ENCODE measurements around the gene GRIK1.
"Not testable (repeated sequence)": the region's sequence is repeated elsewhere in the genome, so short reads cannot be mapped to it uniquely, and the experiment has no call there.

GRIK1 gene

DNA sequence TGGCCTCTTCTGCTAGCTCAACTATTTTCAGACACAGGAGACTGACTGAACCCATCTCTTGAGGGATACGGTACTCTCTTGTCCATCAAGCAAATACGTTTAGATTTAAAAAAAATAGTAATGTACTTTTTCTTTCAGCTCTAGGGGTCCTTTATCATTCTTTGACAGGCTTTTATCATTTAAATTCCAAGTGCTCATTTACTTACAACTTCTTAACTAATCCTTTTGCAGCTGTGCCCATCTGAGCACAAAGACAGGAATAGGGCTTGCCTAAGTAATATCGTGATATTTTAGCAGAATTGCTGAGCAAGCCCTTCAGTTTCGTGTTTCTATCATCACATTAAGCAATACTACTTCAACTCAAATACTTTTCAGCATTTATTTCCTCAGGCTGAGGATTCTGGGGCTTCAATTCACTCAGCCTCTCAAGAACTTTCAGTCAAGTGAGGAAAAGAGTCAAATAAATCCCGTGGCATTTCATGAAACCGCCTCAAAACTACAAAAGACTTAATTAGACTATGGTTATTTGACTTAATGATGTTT, 323.5 kb downstream of the GRIK1 start:
- DNase-seq (ENCODE audit: low spot score), result no peak

- no peak for DNase-seq (ENCODE audit: low spot score)
Measured at GRCh38 chr21:29613877-29614276, 325.9 kb downstream of the GRIK1 start.

- DNase-seq (ENCODE audit: low spot score), result no peak
Measured at GRCh38 chr21:29613021-29613420, 326.8 kb downstream of the GRIK1 start.

- no peak for DNase-seq (ENCODE audit: low spot score)
Measured at GRCh38 chr21:29610779-29611360, 328.9 kb downstream of the GRIK1 start.

DNA sequence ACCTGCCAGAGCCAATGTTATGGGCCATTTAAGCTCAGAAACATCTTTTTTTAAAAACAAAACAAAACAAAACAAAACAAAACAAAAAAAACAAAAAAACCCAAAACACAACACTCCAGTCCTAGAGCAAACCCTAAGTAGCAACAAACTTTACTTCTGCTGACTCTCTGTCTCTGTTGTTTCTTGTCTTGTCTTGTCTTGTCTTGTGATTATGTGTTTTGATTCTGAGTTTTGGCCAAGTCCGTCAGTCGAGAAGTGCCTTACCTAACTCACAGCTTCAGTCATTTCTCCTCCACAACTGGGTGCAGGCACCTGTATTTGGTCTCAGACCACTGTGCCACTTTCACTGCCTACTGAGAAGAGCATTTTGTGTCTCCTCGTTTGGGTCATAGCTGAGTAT, 333.2 kb downstream of the GRIK1 start:
- no peak for DNase-seq (ENCODE audit: low spot score)

- DNase-seq (ENCODE audit: low spot score), result not testable (repeated sequence)
Measured at GRCh38 chr21:29605219-29605618, 334.6 kb downstream of the GRIK1 start.

GRCh38 chr21:29604076-29604475, 335.7 kb downstream of the GRIK1 start:
- DNase-seq (ENCODE audit: low spot score), result no peak

- no peak for DNase-seq (ENCODE audit: low spot score)
Measured at GRCh38 chr21:29601047-29601446, 338.7 kb downstream of the GRIK1 start.

DNA sequence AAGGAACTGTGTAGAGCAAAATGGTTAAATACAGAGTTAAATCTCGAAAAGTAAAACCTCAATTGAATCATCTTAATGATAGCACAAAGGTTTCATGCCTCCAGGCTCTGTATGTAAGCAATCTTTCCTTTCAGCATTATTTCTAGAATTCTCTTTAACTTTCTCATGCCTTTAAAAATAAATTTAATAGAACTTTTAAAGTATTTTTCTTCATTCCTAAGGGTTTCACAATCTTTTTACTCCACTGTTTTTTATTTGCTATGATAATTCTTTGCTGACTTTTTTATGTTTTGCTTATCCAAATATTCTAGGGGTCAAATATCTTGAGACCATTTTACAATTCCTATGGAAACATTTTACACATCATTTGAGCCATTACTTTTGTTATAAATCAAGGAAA, 353.1 kb downstream of the GRIK1 start:
- DNase-seq (ENCODE audit: low spot score), result no peak

- DNase-seq (ENCODE audit: low spot score), result no peak
Measured at GRCh38 chr21:29585462-29585861, 354.3 kb downstream of the GRIK1 start.

- DNase-seq (ENCODE audit: low spot score), result no peak
Measured at GRCh38 chr21:29583424-29583924, 356.3 kb downstream of the GRIK1 start.

DNA sequence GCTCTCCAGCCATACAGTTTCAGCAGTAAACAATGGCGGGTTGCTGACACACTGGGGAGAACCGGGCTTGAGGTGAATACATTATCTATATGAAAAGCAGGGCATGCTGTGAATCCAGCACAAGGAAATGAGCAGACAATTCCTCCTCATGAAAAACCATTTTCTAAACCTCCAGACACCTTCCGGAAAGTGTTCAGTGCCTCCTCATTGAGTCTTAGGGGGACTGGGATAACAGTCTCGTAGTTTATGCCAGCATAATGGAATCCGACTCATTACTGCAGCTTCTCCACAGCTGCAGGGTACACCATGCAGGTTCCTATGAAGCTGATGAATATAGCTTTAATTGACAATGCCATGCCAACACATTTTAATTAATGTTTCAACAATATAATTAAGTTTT, 356.9 kb downstream of the GRIK1 start:
- no peak for DNase-seq (ENCODE audit: low spot score)

- DNase-seq (ENCODE audit: low spot score), result no peak
Measured at GRCh38 chr21:29581393-29581792, 358.4 kb downstream of the GRIK1 start.

- DNase-seq (ENCODE audit: low spot score), result no peak
Measured at GRCh38 chr21:29580732-29581285, 359.0 kb downstream of the GRIK1 start.

- no peak for DNase-seq (ENCODE audit: low spot score)
Measured at GRCh38 chr21:29578306-29578705, 361.5 kb downstream of the GRIK1 start.

DNA sequence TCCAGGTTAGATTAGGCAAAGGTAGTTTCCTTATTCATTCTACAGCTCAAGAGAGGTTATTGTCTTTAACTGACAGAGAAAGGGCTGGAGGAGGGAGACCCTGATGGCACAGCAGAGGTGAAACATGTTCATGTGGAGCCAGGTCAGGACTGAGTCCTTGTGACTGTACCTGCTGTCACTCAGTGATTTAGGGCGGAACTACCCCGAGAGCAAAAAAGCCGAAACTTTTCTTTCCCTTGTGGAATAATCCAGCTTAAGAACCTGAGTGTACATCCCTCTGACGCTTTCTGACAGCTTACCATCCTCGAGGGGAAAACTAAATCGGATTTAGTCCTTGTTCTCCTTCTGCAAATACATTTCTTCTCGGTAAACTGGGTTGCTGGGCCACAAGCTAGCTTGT, 367.8 kb downstream of the GRIK1 start:
- no peak for DNase-seq (ENCODE audit: low spot score)

DNA sequence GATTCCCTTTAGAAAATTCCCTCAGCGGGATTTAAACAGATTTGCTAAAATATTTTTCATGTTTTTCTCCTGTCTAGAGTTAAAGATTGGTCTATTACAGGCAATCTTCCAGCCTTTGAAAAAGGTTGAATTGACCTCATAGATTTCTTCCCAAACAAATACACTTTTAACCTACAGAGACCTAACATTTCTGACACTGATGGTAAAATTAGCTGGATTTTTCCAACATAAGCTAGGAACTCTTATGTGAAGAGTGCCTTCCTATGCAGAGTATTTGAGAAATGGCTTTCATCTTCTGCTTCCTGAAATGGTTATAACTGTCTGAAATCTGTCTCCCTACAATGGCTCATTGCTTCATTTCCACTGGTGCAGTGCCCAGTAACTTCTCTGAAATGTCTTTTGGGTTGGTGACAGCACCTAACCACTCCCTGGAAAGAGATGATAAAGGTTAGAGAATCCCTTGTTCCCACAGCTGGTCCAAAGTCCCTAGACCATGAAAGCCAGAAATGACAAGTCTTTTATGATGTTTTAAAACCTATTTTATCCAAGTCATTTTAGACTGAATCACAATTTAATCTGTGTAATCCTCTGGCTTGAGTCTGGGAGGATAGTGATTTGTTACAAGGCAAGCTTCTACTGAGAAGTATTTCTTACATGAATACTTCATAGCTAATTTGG, 371.6 kb downstream of the GRIK1 start:
- DNase-seq (ENCODE audit: low spot score), result no peak

GRCh38 chr21:29557931-29558725, 381.7 kb downstream of the GRIK1 start:
- no peak for DNase-seq (ENCODE audit: low spot score)

- DNase-seq (ENCODE audit: low spot score), result no peak
Measured at GRCh38 chr21:29557200-29557599, 382.6 kb downstream of the GRIK1 start.

DNA sequence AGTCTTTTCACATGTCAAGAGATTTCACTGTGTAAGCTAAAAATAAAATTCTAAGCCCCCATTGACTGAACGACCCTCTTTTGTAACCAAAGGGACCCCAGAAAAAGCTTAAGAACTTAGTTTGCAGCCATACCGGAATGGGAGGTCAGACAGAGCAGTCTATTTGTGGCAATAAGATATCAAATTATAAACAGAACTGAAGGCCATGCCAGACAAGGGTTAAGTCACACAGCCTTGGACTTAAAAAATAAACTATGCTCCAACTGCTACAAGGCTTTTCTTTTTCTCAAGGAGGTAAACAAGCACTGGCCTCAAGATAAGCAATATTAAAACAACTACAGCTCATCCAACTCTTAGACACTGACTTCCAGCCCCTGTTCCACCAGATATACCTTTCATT, 384.2 kb downstream of the GRIK1 start:
- DNase-seq (ENCODE audit: low spot score), result no peak

DNA sequence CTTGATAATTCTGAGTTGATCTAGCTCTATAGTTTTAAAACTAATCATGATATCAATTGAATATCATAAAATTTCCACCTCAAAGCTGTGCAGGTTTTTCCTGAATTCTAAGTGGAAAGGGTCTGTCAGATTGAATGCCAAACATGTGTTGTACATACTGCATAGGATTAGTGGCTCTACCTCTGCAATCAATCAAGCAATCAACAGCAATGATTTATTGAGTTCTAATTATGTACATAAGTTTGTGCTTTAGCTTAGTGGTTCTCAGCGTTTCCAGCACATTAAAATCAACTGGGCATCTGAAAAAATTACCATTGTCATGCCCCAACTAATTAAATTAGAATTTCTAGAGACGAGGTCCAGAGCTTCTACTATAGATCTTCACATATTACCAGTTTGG, 389.6 kb downstream of the GRIK1 start:
- DNase-seq (ENCODE audit: low spot score), result peak; percentile 12

GRCh38 chr21:29549614-29550013, 390.2 kb downstream of the GRIK1 start:
- DNase-seq (ENCODE audit: low spot score), result no peak
